ENCODE data around the gene ADAMTS20. TPM values are rescaled to one million over a fixed set of nuclear protein-coding genes. Genes with fewer than 3 reads are reported as not detected.
"Not testable (repeated sequence)": the region's sequence is repeated elsewhere in the genome, so short reads cannot be mapped to it uniquely, and the experiment has no call there.

The ADAMTS20 gene
- polyA plus RNA-seq, 4 donors, result 0.78 to 1.00 (median 0.87) TPM

DNA sequence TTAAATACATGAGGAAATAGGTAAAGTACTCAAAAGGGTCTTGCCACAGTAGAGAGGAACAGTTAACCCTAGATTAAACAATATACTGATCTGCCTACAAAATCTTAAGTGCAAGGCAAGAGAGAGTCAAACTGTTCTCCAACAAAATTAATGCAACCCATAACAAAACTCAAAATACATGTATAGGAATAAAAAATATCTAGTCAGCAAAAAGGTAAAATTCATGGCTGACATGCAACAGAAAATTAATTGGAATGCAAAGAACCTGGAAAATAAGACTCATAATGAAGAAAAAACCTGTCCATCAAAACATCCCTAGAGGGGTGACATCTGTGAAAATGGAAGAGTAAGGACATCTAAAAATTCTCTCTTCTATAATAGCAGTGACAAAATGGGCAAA, 173.6 kb downstream of the ADAMTS20 start:
- DNase-seq (ENCODE audit: low read depth in 4 of 4, low spot score in 3 of 4), result no peak

DNA sequence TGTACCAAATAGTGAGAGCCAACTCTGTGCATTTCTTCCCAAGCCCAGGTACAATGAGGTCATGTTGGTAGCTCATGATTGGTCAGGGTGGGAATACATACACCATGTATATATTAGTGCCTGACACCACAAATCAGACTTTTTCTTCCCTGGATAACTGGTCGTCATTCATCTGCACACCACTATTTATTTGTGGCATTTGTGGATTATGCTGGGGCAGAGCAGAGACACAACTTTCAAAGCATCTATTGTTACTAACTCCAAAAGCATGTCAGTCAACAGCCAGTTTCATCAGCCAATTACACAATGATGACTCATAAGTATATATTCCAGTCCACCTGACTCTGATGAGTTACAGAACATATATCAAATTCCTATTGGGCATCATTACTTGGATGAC, 181.7 kb downstream of the ADAMTS20 start:
- no peak for DNase-seq (ENCODE audit: low read depth in 4 of 4, low spot score in 3 of 4)

GRCh38 chr12:43362910-43363694, 188.9 kb downstream of the ADAMTS20 start:
- no peak for DNase-seq (ENCODE audit: low read depth in 4 of 4, low spot score in 3 of 4)

GRCh38 chr12:43361031-43361710, 190.8 kb downstream of the ADAMTS20 start:
- no peak for DNase-seq (ENCODE audit: low read depth in 4 of 4, low spot score in 3 of 4)

DNA sequence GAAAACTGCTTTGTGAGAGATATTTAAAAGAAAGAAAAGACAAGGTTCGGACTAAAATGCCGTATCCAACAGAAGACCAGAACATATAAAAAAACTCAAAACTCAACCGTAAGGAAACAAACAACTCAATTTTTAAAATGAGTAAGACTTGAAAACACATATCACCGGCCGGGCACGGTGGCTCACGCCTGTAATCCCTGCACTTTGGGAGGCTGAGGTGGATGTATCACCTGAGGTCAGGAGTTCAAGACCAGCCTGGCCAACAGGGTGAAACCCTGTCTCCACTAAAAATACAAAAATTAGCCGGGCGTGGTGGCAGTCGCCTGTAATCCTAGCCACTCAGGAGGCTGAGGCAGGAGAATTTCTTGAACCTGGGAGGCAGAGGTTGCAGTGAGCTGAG, 192.0 kb downstream of the ADAMTS20 start:
- not testable (repeated sequence) for DNase-seq (ENCODE audit: low read depth in 4 of 4, low spot score in 3 of 4)

- no peak for DNase-seq (ENCODE audit: low read depth in 4 of 4, low spot score in 3 of 4)
Measured at GRCh38 chr12:43357141-43357540, 194.9 kb downstream of the ADAMTS20 start.

DNA sequence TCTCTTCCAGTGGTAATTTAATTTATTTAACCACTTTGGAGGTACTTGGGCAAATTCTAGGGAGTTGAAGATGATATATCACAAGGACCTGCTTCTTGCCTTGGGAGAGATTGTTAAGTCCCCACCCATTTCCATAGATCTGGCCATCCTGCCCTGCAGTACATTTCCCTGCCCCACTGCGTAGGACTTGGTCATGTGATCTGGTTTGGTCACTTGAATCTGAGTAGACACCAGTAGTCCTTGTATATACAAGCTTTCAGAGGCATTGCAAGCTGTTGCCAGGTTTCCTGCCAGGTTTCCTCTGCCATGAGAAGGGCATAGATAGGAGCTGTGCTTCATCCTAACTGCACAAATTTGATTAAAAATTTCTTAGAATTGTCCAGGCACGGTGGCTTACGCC, 200.0 kb downstream of the ADAMTS20 start:
- DNase-seq (ENCODE audit: low read depth in 4 of 4, low spot score in 3 of 4), result no peak

- DNase-seq (ENCODE audit: low read depth in 4 of 4, low spot score in 3 of 4), result no peak
Measured at GRCh38 chr12:43349863-43350262, 202.1 kb downstream of the ADAMTS20 start.

DNA sequence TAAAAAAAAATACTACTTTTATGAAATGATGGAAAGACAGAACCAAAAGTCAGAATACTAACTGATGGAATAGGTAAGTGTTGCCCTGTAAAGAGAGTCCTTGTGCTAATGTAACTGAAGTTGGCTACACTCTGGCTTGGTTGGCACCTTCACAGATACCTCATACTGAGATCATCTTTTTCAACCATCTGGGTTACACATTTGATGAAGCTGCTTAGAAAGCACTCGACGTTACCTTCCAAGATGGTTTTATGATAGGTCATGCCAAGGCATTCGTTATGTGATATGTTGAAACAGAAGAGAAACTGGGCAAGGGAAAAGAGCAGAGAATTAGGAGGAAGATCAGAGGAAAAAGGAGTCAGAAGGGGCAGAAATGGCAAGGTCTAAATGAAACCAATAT, 203.8 kb downstream of the ADAMTS20 start:
- no peak for DNase-seq (ENCODE audit: low read depth in 4 of 4, low spot score in 3 of 4)

GRCh38 chr12:43347026-43347425, 205.0 kb downstream of the ADAMTS20 start:
- DNase-seq (ENCODE audit: low read depth in 4 of 4, low spot score in 3 of 4), result no peak

DNA sequence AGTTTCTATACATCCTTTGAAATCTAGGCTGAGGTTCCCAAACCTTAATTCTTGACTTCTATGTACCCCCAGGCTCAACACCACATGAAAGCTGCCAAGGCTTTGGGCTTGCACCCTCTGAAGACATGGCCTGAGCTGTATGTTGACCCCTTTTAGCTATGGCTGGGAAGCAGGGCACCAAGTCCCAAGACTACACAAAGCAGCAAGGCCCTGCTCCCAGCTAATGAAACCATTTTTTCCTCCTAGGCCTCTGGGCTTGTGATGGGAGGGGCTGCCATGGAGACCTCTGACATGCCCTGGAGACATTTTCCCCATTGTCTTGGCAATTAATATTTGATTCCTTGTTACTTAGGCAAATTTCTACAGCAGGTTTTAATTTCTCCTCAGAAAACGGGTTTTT, 207.0 kb downstream of the ADAMTS20 start:
- DNase-seq (ENCODE audit: low read depth in 4 of 4, low spot score in 3 of 4), result no peak

DNA sequence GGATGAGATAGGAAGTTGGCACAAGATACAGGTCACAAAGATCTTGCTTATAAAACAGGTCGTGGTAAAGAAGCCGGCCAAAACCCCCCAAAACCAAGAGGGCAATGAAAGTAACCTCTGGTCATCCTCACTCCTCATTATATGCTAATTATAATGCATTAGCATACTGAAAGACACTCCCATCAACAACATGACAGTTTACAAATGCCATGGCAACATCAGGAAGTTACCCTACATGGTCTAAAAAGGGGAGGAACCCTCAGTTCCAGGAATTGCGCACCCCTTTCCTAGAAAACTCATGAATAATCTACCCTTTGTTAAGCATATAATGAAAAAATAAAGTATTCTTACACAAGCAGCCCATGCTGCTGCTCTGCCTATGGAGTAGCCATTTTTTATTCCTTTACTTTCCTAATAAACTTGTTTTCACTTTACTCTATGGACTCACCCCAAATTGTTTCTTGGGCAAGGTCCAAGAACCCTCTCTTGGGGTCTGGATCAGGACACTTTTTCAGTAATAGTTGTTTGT, 210.2 kb downstream of the ADAMTS20 start:
- DNase-seq (ENCODE audit: low read depth in 4 of 4, low spot score in 3 of 4), result not testable (repeated sequence)

DNA sequence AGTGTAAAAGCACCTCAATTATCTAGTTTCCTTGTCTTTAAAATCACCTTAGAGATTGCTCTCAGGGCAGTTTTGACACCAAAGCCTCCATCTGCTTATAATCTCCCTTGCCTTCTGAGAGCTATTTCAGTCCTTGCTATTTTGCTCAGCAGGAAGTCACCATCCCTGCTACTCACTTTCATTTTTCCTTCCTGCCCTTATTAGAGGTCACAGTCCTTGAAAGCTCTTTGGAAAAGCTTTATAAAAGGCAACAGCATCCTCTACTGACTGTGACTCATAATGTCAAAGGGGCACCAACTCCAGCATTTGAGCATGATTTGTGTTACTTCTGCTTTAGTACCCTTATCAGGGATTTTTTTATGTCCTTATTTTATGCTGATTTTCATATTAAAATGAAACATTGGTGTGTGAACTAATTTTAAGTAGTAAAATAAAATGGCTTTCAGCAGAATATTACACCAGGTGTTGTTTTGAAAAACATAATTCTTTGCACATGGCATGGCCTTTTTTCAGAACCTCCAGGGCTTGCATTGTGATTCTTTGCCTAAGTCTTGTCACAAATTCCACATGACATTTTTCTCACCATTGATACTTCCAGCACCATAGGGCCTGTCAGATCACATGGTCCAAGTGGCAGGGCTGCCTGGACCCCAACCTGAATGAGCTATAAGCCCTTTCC, 213.0 kb downstream of the ADAMTS20 start:
- DNase-seq (ENCODE audit: low read depth in 4 of 4, low spot score in 3 of 4), result peak in 1 of 4 donors; percentile 36

GRCh38 chr12:43337571-43338444, 214.2 kb downstream of the ADAMTS20 start:
- DNase-seq (ENCODE audit: low read depth in 4 of 4, low spot score in 3 of 4), result no peak

DNA sequence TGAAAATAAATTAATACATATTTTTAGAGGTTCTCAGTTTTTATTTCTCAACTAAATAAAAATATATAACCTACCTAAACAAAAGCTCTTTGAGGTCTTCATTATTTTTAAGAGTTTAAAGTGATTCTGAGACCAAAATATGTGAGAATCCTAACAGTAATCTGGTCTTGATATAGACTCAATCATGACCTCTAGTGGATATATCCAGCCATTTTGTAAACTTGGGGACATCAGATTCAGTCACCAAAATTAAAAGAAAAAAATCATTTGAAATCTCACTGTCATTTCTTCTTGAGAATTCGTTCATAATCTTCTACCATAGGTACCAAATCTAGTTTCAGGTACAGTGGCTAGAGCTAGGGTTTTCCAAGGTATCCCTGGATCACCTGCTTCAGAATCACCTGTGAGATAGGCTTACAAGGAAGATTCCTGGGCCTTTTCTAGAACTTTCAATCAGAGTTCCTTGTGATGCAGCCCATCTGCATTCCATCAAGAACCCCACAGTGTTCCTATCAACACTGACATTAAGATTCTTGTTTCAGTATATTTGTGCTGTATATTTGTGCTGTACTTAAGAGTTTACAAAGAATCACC, 214.9 kb downstream of the ADAMTS20 start:
- DNase-seq (ENCODE audit: low read depth in 4 of 4, low spot score in 3 of 4), result no peak

GRCh38 chr12:43333644-43334043, 218.4 kb downstream of the ADAMTS20 start:
- no peak for DNase-seq (ENCODE audit: low read depth in 4 of 4, low spot score in 3 of 4)

GRCh38 chr12:43332977-43333640, 218.9 kb downstream of the ADAMTS20 start:
- no peak for DNase-seq (ENCODE audit: low read depth in 4 of 4, low spot score in 3 of 4)

GRCh38 chr12:43331935-43332334, 220.1 kb downstream of the ADAMTS20 start:
- DNase-seq (ENCODE audit: low read depth in 4 of 4, low spot score in 3 of 4), result no peak

- no peak for DNase-seq (ENCODE audit: low read depth in 4 of 4, low spot score in 3 of 4)
Measured at GRCh38 chr12:43329375-43329774, 222.6 kb downstream of the ADAMTS20 start.

Data from right renal pelvis (tissue), 4 donors.